G401 (cell line): ENCODE measurements around the gene PEX11G. TPM values are rescaled to one million over a fixed set of nuclear protein-coding genes. Genes with fewer than 3 reads are reported as not detected.

ENCODE experiments used
- DNase-seq: peaks from one replicate; pipeline ENCODE4 v3.0.0-alpha.2; 2015; ENCODE audit warnings: low spot score
- in situ Hi-C: cut with HindIII; loops from 2 replicates; pipeline ENCODE4 v1.10.0; 2016; ENCODE audit warnings: low sequenced_read_pairs, mixed read lengths
- total RNA-seq: library from RNA; depleted of rRNA; stranded (reverse); fragments of >200 nt; shearing (Covaris generic); gene quantifications from 2 replicates; pipeline ENCODE4 v1.2.3, GENCODE V29; 2014

The PEX11G gene
- total RNA-seq, 1 experiment from 2014 or later, result 6.6 TPM

DNA sequence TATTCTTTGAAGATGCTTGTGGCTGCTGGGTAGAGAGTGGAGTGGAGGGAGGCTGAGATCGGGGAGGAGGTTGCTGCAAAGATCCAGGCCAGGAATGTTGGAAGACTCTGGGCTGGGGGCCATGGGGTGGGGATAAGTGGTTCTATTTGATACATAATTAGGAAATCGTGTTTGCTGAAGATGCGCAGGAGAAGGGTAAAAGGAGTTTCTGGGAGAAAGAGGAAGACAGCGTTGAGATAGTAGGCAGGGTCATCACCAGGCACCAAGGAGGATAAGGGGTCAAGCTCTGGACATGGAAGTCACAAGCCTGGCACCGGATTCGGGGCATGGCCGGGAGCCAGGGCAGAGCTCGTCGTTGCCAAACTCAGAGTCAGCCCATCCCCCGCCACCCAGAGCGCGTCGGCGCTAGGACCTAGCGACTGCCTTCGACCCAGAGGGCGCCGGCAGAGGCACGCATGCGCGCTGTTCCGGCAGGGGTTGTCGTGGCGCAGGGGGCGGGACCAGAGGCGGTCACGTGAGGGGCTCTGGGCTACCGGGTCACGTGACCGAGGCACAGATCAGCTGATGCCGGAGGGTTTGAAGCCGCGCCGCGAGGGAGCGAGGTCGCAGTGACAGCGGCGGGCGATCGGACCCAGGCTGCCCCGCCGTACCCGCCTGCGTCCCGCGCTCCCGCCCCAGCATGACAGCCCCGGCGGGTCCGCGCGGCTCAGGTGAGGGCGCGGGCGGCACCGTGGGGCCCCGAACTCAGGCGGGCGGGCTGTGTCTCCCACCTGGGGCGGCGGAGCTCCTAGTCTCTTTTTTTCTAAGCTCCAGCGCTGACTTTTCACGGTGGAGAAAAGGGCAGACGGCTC lies 33.5 kb upstream of the PEX11G start, which contains the start of gene MCOLN1:
TSS of gene MCOLN1 (plus strand) at position 553 of the 851 bp plus-strand sequence. CDS start at position 680, 127 bp downstream.
- in situ Hi-C loops, result no loop called here
- peak; percentile 96 for DNase-seq

DNA sequence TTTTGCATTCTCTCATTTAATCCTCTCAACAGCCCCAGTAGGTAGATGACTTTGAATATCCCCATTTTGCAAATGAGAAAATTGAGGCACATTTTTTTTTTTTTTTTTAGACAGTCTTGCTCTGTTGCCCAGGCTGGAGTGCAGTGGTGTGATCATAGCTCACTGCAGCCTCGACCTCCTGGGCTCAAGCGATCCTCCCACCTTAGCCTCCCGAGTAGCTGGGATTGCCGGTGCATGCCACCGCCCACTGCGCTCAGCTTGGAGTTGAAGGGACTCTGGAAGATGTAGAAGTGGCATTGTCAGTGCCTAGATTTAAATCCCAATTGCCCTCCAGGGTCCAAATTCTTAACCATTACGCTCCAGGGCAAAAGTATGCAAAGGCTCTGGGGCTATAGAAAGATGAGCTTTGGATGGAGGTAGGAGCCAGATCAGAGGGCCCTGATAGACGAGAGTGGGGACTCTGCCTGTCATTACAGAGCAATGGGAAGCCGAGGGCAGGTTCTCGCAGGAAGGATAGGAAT lies 32.8 kb upstream of the PEX11G start:
- no peak for DNase-seq
- in situ Hi-C loops, result no loop called here

GRCh38 chr19:7520131-7521051 lies 31.6 kb upstream of the PEX11G start:
- no peak for DNase-seq
- in situ Hi-C loops, result no loop called here

GRCh38 chr19:7519361-7520130 lies 30.7 kb upstream of the PEX11G start:
- no peak for DNase-seq
- in situ Hi-C loops, result no loop called here

DNA sequence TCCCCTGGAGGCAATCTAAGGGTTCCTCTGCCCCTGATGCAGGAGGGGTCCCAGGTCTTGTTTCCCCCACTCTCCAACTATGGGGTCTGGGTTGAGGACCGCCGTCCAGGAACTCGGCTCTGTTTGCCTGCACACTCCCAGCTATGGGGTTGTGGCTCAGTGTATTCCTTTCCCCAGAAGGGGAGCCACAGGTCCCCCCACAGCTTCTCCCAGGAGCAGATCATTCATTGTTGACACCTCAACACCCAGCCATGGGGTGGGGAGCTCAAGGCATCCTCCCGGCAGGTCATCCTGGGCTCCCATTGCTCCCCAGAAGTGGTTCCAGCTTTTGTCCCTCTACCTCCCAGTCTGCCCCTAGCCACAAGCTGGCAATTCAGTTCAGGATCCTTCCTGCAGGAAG lies 28.0 kb upstream of the PEX11G start:
- DNase-seq, result no peak
- in situ Hi-C loops, result no loop called here

GRCh38 chr19:7516333-7516732 lies 27.5 kb upstream of the PEX11G start:
- no peak for DNase-seq
- in situ Hi-C loops, result no loop called here

GRCh38 chr19:7515645-7516151 lies 26.9 kb upstream of the PEX11G start, which contains the start of gene ZNF358:
TSS of gene ZNF358 (plus strand) at chr19:7516103. CDS start at chr19:7519243, 3,140 bp downstream.
- DNase-seq, result peak; percentile 79
- in situ Hi-C loops, result no loop called here

DNA sequence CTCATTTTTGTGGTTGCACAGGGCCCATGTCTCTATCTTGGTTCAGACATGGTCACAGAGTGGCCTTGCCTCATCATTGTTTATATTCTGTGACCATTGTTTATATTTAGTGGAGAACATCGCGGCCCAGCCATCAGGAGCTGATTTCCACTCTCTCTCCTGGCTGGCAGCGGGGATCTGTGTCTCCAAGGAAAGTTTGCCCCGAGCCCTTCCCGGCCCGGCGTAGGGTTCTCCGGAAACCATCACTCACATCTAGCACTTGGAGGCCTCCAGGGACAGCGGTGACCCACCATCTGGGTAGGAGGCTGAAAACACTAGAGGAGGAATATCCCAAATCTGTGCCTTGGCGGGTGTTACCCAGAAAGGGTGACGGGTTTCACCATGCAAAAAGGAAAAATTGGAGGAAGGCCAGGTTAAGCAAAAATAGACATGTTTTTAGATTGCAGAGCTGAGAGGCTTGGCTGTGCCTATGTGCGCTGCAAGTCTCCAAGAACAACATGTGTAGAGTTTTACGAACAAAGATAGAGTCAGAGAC lies 26.3 kb upstream of the PEX11G start:
- in situ Hi-C loops, result no loop called here
- peak; percentile 18 for DNase-seq

DNA sequence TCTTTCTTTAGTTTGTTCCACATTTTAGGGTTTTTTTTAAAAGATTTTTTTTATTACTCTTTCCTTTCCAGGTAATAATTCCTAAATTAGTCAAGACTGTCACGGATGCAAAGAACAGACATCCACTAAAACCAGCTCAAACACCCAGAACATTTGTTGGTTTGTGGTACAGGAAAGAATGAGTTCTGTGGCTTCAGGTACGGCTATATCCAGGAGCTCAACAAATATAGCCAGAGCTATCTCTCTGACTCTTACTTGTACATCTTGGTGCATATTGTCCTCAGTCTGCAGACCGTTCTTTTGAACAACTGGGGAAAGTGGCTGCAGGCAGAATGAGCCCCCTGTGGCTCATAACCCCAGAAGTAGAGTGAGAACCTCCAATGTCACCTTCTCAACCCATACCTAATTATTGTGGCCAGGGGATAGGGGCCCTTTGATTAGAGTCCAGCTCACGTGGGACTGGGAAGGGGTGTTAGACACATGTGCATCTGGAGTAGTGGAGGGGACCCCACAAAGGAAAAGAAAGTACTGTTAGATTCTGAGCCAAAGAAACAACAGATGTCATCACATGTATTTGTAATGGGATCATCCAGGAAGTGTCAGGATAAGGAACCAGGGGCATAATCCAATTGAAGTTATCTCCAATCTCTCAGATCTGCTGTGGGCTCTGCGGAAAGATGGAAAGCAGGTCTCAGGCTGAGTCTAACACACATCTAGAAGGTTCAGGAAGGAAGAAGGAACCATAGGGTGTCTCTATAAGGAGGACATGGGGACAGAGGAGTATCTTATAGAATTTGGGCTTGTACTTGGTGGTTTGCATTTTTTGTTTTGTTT lies 25.2 kb upstream of the PEX11G start:
- in situ Hi-C loops, result no loop called here
- DNase-seq, result no peak

GRCh38 chr19:7512400-7512851 lies 23.6 kb upstream of the PEX11G start:
- in situ Hi-C loops, result no loop called here
- no peak for DNase-seq

DNA sequence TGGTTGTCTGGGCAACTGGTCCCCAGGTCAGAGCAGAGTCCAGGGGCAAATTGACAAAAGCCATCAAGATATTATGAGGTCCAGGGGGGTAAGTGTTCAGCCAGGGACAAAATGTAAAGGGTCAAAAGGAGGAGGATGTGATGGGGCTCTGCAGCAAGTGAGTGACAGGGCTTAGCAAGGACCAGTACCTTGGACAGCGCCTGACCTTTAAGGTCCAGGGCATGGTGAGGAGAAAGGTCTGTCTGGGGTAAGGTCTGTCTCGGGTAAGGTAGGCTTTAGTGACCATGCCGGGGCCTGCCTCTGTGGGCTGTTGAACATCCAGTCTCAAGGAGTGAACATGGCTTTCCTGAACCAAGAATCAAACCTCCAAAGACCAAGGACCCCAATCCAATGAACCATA lies 20.8 kb upstream of the PEX11G start:
- DNase-seq, result no peak
- in situ Hi-C loops, result no loop called here

- DNase-seq, result no peak
- in situ Hi-C loops, result no loop called here
Observed at GRCh38 chr19:7507884-7508283, 19.0 kb upstream of the PEX11G start.

DNA sequence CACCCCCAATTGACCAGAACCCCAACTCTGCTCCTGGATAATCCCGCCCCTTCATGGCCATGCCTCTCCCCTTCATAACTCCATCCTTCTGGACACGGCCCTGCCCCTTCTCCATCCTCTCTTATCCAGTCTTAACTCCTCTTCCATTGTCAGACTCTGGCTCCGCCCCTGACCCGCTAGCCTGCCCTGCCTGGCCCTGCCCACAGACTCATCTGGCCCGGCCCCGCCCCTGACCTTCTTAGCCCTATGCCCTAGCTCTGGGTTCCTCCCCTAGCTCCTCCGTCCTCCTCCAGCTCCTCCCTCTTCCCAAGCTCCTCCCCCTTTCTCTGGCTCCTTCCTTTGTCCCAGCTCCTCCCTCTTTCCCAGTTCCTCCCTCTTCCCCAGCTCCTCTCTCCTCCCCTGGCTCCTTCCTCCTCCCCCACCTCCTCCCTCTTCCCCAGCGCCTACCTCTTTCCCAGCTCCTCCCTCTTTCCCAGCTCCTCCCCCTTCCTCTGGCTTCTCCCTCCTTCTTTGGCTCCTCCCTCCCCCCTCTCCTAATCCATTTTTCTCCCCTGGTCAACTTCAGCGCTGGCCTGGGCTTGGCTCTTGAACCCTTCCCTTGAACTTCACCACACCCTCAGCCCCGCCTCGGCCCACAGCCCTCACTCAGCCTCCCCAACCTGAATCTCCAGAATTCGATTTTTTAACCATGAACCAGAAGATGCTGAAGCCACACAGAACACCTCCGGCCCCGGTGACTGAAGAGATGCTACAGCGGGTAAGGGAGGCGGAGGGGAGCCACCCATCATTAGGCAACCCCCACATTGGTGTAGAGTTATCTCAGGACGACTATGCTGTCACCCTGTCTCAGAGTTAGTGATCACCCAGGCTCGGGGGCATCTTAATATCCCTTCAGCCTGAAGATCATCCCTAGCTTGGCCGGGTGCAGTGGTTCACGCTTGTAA lies 17.8 kb upstream of the PEX11G start:
- DNase-seq, result peak; percentile 73

GRCh38 chr19:7505682-7506384 lies 17.0 kb upstream of the PEX11G start:
- no peak for DNase-seq
- in situ Hi-C loops, result no loop called here

More for the DNA sequence above, 17.8 kb upstream of the PEX11G start:
- in situ Hi-C loops, result no loop called here

GRCh38 chr19:7505288-7505681 lies 16.4 kb upstream of the PEX11G start:
- in situ Hi-C loops, result no loop called here
- DNase-seq, result no peak

DNA sequence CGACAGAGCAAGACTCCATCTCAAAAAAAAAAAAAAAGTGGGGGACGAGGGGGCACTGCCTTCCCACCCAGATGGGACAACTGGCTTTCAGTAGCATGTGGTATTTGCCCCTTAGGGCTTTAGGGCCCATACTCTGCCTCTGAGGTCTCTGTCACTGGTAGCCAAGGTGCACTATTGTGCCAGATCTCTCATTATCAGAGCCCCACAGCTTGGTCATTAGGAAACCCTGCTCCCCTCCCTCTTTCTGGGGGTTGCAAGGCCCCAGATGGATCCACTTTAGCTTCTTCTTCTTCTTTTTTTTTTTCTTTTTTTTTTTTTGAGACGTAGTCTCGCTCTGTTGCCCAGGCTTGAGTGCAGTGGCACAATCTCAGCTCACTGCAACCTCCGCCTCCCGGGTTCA lies 15.8 kb upstream of the PEX11G start:
- in situ Hi-C loops, result no loop called here
- DNase-seq, result no peak
